Erythroblast (primary cell): ENCODE measurements around the gene DENND6A.

Experiments used
- GATA1 ChIP-seq: IDR thresholded peaks from 2 replicates; pipeline ENCODE4 v1.6.1; 2011; ENCODE audit warnings: low read depth, mild to moderate bottlenecking, control low read depth, low read length, moderate library complexity
- POLR2A ChIP-seq: IDR thresholded peaks from 2 replicates; pipeline ENCODE4 v1.6.1; 2011; ENCODE audit warnings: mild to moderate bottlenecking, low read length

- TF ChIP-seq POLR2A (no peak), GATA1 (no peak)
Measured at GRCh38 chr3:57583544-57583943, 109.3 kb downstream of the DENND6A start.
